Subcutaneous adipose tissue (tissue), 4 donors: ENCODE measurements around the gene MUC2. TPM values are rescaled to one million over a fixed set of nuclear protein-coding genes. Genes with fewer than 3 reads are reported as not detected.

ENCODE experiments used
- CTCF ChIP-seq: fragments of 450-650 bp; IDR thresholded peaks from one replicate; pipeline ENCODE4 v1.5.1; 2016; ENCODE audit warnings: low read depth, mild to moderate bottlenecking, control low read depth, antibody characterized with exemption, moderate library complexity
- total RNA-seq, 4 donors: library from RNA; depleted of rRNA; stranded (reverse); fragments of >200 nt; gene quantifications; one replicate each; pipeline ENCODE4 v1.1.0, GENCODE V29; 2016

MUC2 gene
- total RNA-seq, 4 donors from 2014 or later = under 0.01 to 1.3 TPM; not detected in 2

- TF ChIP-seq CTCF = no peak
Measured at GRCh38 chr11:1087961-1088926, 13.6 kb downstream of the MUC2 start.

- no peak for TF ChIP-seq CTCF
Measured at GRCh38 chr11:1088927-1089737, 14.5 kb downstream of the MUC2 start.

- TF ChIP-seq CTCF = no peak
Measured at GRCh38 chr11:1089738-1090599, 15.3 kb downstream of the MUC2 start.

GRCh38 chr11:1090600-1091331 lies 16.1 kb downstream of the MUC2 start:
- TF ChIP-seq CTCF = no peak

DNA sequence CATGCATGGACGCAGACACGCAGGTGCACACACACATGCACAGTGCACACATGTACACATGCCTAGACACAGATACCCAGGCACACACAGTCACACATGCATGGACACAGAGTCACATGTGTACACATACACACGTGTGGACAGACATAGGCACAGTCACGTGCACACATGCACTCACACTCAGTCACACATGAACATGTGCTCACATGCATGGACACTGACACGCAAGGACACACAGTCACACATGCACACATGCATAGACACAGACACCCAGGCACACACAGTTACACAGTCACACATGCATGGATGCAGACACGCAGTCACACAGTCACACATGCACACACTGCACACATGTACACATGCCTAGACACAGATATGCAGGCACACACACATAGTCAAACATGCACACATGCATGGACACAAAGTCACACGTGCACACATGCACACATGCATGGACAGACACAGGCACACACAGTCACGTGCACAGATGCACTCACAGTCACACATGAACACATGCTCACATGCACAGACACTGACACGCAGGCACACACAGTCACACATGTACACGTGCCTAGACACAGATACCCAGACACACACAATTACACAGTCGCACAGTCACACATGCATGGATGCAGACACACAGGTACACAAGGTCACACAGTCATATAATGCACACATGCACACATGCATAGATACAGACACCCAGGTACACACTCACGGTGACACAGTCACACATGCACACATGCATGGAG lies 16.8 kb downstream of the MUC2 start:
- TF ChIP-seq CTCF = no peak

- no peak for TF ChIP-seq CTCF
Measured at GRCh38 chr11:1092145-1092670, 17.5 kb downstream of the MUC2 start.
